Esophagus muscularis mucosa (tissue), 4 donors: ENCODE measurements around the gene CAP2. TPM values are rescaled to one million over a fixed set of nuclear protein-coding genes. Genes with fewer than 3 reads are reported as not detected.

Experiments
- DNase-seq: peaks from one replicate; pipeline ENCODE4 v3.0.0-alpha.2; 2017; ENCODE audit errors: extremely low spot score
- H3K27ac ChIP-seq, 4 donors: fragments of 200-600 bp; sonication (generic); replicated peaks in 1 of 4; 1 replicate in 3 of 4; 2 replicates in 1 of 4; pipeline ENCODE4 v1.5.1; 2016 to 2019; ENCODE audit warnings: mild to moderate bottlenecking in 1 of 4
- H3K27me3 ChIP-seq, 4 donors: fragments of 200-600 bp; sonication (generic); one replicate each; pipeline versions ENCODE4 v1.5.1 to v1.6.0; 2016 to 2019
- H3K36me3 ChIP-seq, 4 donors: fragments of 200-600 bp; sonication (generic); one replicate each; pipeline ENCODE4 v1.5.1; 2016 to 2019
- H3K4me1 ChIP-seq, 4 donors: fragments of 200-600 bp; sonication (generic); one replicate each; pipeline ENCODE4 v1.5.1; 2016 to 2019
- H3K4me3 ChIP-seq, 4 donors: fragments of 200-600 bp; sonication (generic); 1 replicate in 2 of 4; 2 replicates in 2 of 4; pipeline ENCODE4 v1.5.1; 2016 to 2019; ENCODE audit warnings: mild to moderate bottlenecking in 4 of 4, moderate library complexity in 1 of 4
- H3K9me3 ChIP-seq, 4 donors: fragments of 200-600 bp; sonication (generic); 1 replicate in 3 of 4; 2 replicates in 1 of 4; pipeline ENCODE4 v1.5.1; 2016 to 2019
- CTCF ChIP-seq, 3 experiments: fragments of 200-600 bp in 2 of 3; fragments of 450-650 bp in 1 of 3; sonication (generic) in 2 of 3; IDR thresholded peaks; one replicate each; pipeline ENCODE4 v1.5.1; 2017 to 2019; ENCODE audit warnings: antibody characterized with exemption in 3 of 3, mild to moderate bottlenecking in 2 of 3, moderate library complexity in 1 of 3
- EP300 ChIP-seq: sonication (generic); formaldehyde crosslinking; IDR thresholded peaks from one replicate; pipeline ENCODE4 v1.6.1; 2017; ENCODE audit warnings: antibody characterized with exemption
- POLR2A ChIP-seq: fragments of 450-650 bp; IDR thresholded peaks from one replicate; pipeline ENCODE4 v1.6.1; 2017; ENCODE audit warnings: antibody characterized with exemption, moderate library complexity, mild to moderate bottlenecking, low read depth
- POLR2AphosphoS5 ChIP-seq, 2 donors: sonication (generic); formaldehyde crosslinking; IDR thresholded peaks; one replicate each; pipeline ENCODE4 v1.6.1; 2017; ENCODE audit warnings: antibody characterized with exemption in 2 of 2
- WGBS: methylation state at CpG from one replicate; pipeline ENCODE4 v1.1.5; 2018; 5-methylcytosine and 5-hydroxymethylcytosine counted together
- intact Hi-C: fragments of 100-400 bp; cut with DNase I; formaldehyde crosslinking; loops from one replicate; pipeline ENCODE4 v1.15.1; 2023
- total RNA-seq, 4 donors: library from RNA; depleted of rRNA; stranded (reverse); fragments of >200 nt; gene quantifications; one replicate each; pipeline versions ENCODE4 v1.1.0 to v1.2.1, GENCODE V29; 2016

CAP2 gene
- total RNA-seq, 4 donors from 2014 or later = 38.3 to 55.6 (median 55.1) TPM

- no peak overlapping the region for H3K27ac ChIP-seq
- H3K36me3 ChIP-seq = no peaks in the 10 kb centered on the region
- H3K9me3 ChIP-seq = no peaks in the 10 kb centered on the region
- DNase-seq = no peak
- peaks cover 0 to 9% (median 4%) of the 10 kb centered on the region in 4 donors for H3K4me1 ChIP-seq
- intact Hi-C loops = no loop called here
- 85% methylated on average over 7 of the region's 7 CpGs for WGBS
- H3K27me3 ChIP-seq = no peaks in the 10 kb centered on the region
- no peak overlapping the region for H3K4me3 ChIP-seq
- TF ChIP-seq CTCF (IDR thresholded peaks at IDR 0.05) (no peak), POLR2A (no peak), POLR2AphosphoS5 (IDR thresholded peaks at IDR 0.05) (no peak), EP300 (no peak)
Observed at GRCh38 chr6:17454316-17455005, 61.1 kb downstream of the CAP2 start.

GRCh38 chr6:17455919-17456318 is 62.5 kb downstream of the CAP2 start:
- no peaks in the 10 kb centered on the region for H3K36me3 ChIP-seq
- 96% methylated on average over 7 of the region's 7 CpGs for WGBS
- no peaks in the 10 kb centered on the region for H3K27me3 ChIP-seq
- intact Hi-C loops = no loop called here
- no peak for DNase-seq
- no peak overlapping the region for H3K27ac ChIP-seq
- H3K4me3 ChIP-seq = no peak overlapping the region
- H3K9me3 ChIP-seq = no peaks in the 10 kb centered on the region
- no peak for TF ChIP-seq POLR2AphosphoS5 (IDR thresholded peaks at IDR 0.05)
- TF ChIP-seq POLR2A = no peak
- no peak for TF ChIP-seq CTCF (IDR thresholded peaks at IDR 0.05)
- no peak for TF ChIP-seq EP300
- H3K4me1 ChIP-seq = peaks cover 0 to 4% (median under 1%) of the 10 kb centered on the region in 4 donors

- WGBS = 73% methylated on average over 3 of the region's 3 CpGs
Observed at GRCh38 chr6:17456711-17457110, 63.3 kb downstream of the CAP2 start.

GRCh38 chr6:17457405-17457804 is 64.0 kb downstream of the CAP2 start:
- Histone ChIP-seq H3K4me3 (no peak overlapping the region), H3K27me3 (no peaks in the 10 kb centered on the region), H3K36me3 (no peaks in the 10 kb centered on the region), H3K9me3 (no peaks in the 10 kb centered on the region), H3K27ac (no peak overlapping the region), H3K4me1 (peaks cover 0 to 4% (median 0%) of the 10 kb centered on the region in 4 donors)
- TF ChIP-seq POLR2AphosphoS5 (IDR thresholded peaks at IDR 0.05) = no peak
- no peak for TF ChIP-seq POLR2A
- no peak for TF ChIP-seq EP300
- TF ChIP-seq CTCF (IDR thresholded peaks at IDR 0.05) = no peak
- 99% methylated on average over 4 of the region's 4 CpGs for WGBS
- no peak for DNase-seq
- intact Hi-C loops = no loop called here

More at GRCh38 chr6:17456711-17457110, 63.3 kb downstream of the CAP2 start:
- Histone ChIP-seq H3K9me3 (no peaks in the 10 kb centered on the region), H3K27ac (no peak overlapping the region), H3K4me3 (no peak overlapping the region), H3K36me3 (no peaks in the 10 kb centered on the region), H3K27me3 (no peaks in the 10 kb centered on the region), H3K4me1 (peaks cover 0 to 4% (median 0%) of the 10 kb centered on the region in 4 donors)
- no peak for TF ChIP-seq EP300
- no peak for TF ChIP-seq CTCF (IDR thresholded peaks at IDR 0.05)
- no peak for TF ChIP-seq POLR2A
- no peak for TF ChIP-seq POLR2AphosphoS5 (IDR thresholded peaks at IDR 0.05)
- intact Hi-C loops = no loop called here
- peak; percentile 26 for DNase-seq
